Fibroblast of lung (primary cell): Measurements from ENCODE around the gene RNF115.

Experiments
- EZH2 ChIP-seq: IDR thresholded peaks from 2 replicates; pipeline ENCODE4 v1.5.1; 2012; ENCODE audit warnings: low read length, control low read depth, mild to moderate bottlenecking; ENCODE audit errors: missing control alignments
- TF ChIP-seq, protein P1 (sequence below), 2 donors: IDR thresholded peaks in 1 of 2; conservative IDR thresholded peaks in 1 of 2; 1 replicate in 1 of 2; 2 replicates in 1 of 2; pipeline ENCODE4 v1.5.1; 2011 to 2012; ENCODE audit warnings: low read length in 2 of 2, control low read depth in 1 of 2, inconsistent platforms in 1 of 2, low read depth in 1 of 2, mild to moderate bottlenecking in 1 of 2

DNA sequence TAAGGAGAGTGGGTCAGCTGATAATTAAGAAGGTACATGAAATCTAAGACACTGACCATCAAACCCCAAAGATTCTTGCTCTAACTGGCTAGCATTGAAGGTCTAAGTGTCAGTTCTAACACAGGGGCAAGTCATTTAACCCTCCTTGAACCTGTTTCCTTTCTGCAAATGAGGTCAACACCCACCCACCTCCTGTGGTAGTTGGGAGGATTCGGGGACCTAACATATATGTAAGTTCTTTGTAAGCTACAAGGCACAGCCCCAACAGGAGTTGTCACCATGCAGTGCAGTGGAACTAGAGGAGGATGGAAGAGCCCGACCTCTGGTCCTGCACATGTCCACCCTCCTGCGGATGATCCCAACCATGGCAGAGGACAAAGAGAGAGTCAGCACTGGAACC lies 23.9 kb upstream of the RNF115 start:
- TF ChIP-seq, protein P1, sequence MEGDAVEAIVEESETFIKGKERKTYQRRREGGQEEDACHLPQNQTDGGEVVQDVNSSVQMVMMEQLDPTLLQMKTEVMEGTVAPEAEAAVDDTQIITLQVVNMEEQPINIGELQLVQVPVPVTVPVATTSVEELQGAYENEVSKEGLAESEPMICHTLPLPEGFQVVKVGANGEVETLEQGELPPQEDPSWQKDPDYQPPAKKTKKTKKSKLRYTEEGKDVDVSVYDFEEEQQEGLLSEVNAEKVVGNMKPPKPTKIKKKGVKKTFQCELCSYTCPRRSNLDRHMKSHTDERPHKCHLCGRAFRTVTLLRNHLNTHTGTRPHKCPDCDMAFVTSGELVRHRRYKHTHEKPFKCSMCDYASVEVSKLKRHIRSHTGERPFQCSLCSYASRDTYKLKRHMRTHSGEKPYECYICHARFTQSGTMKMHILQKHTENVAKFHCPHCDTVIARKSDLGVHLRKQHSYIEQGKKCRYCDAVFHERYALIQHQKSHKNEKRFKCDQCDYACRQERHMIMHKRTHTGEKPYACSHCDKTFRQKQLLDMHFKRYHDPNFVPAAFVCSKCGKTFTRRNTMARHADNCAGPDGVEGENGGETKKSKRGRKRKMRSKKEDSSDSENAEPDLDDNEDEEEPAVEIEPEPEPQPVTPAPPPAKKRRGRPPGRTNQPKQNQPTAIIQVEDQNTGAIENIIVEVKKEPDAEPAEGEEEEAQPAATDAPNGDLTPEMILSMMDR (conservative IDR thresholded peaks at IDR 0.05 in 1 of 2, IDR thresholded peaks at IDR 0.05 in 1 of 2; ENCODE audit: low read depth in 1 of 2, low read length in 2 of 2) = no peak
- no peak for TF ChIP-seq EZH2
